ENCODE measurements around the gene PI4KA.

DNA sequence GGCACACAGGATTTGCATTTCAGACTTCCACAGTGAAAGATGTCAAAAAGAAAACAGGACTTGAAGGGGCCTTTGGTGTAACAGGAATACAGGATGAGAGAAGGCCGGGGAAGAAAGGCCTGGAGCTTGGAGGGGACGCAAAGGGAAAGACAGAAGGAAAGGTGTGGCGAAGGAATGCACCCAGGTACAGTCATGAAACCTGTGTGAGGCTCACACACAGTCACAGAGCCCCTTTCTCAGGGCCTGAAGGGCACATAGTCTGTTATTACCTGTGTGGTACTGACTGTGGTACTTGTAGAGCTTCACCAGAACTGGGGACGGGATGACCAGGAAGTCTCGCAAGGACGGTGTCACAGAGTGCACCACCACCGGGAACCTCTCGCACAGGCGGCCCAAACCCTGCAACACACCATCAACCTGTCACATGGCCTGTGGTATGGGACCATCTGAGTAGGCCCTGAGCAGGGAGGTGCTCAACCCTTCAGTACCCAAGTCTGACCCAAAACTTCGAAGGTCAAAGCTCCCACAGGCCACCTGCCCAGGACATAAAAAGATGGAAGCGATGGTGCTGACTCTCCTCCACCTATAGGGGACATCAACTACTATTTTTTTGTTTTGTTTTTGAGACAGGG lies 55.6 kb downstream of the PI4KA start:
- no peak for TF ChIP-seq EZH2 (IDR thresholded peaks at IDR 0.05; ENCODE audit: borderline replicate concordance, low read length)
- TF ChIP-seq, protein P1, sequence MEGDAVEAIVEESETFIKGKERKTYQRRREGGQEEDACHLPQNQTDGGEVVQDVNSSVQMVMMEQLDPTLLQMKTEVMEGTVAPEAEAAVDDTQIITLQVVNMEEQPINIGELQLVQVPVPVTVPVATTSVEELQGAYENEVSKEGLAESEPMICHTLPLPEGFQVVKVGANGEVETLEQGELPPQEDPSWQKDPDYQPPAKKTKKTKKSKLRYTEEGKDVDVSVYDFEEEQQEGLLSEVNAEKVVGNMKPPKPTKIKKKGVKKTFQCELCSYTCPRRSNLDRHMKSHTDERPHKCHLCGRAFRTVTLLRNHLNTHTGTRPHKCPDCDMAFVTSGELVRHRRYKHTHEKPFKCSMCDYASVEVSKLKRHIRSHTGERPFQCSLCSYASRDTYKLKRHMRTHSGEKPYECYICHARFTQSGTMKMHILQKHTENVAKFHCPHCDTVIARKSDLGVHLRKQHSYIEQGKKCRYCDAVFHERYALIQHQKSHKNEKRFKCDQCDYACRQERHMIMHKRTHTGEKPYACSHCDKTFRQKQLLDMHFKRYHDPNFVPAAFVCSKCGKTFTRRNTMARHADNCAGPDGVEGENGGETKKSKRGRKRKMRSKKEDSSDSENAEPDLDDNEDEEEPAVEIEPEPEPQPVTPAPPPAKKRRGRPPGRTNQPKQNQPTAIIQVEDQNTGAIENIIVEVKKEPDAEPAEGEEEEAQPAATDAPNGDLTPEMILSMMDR (conservative IDR thresholded peaks at IDR 0.05 in 1 of 2, IDR thresholded peaks at IDR 0.05 in 1 of 2; ENCODE audit: extremely low read depth in 1 of 2, insufficient read depth in 1 of 2, low read depth in 1 of 2, low read length in 2 of 2) = no peak

All from mammary epithelial cell (primary cell).